SK-N-SH (cell line): ENCODE data around the gene USP34. TPM values are rescaled to one million over a fixed set of nuclear protein-coding genes. Genes with fewer than 3 reads are reported as not detected.

Experiments used
- CTCF ChIA-PET: fragments of 300-600, 350-600 bp; formaldehyde crosslinking; extraction: SDS; loops from one replicate; lab custom pipeline; 2021; lab: Yijun Ruan, JAX
- POLR2A ChIA-PET: fragments of 350-600 bp; sonication (Branson Sonifier 250); formaldehyde crosslinking; extraction: SDS; loops from one replicate; lab custom pipeline; 2020; ENCODE audit warnings: antibody characterized with exemption, inconsistent platforms; lab: Yijun Ruan, JAX
- DNase-seq: peaks from one replicate; pipeline ENCODE4 v3.0.0; 2012
- H2AFZ ChIP-seq: fragments of 200-600 bp; sonication (generic); 2 replicates; pipeline ENCODE4 v1.8.1; 2016; ENCODE audit warnings: antibody characterized with exemption, mild to moderate bottlenecking, low read depth
- H3F3A ChIP-seq: fragments of 200-600 bp; sonication (generic); replicated peaks from 2 replicates; pipeline ENCODE3; 2016; ENCODE audit warnings: antibody characterized with exemption, mild to moderate bottlenecking; ENCODE audit not compliant: insufficient read depth
- H3K27ac ChIP-seq, 2 experiments: fragments of 200-500 bp in 1 of 2; fragments of 200-600 bp in 1 of 2; sonication (Bioruptor generic) in 1 of 2; sonication (generic), shearing (Covaris generic) in 1 of 2; 2 replicates each; pipeline versions ENCODE4 v1.5.1 to v1.6.1; 2014 to 2016; ENCODE audit warnings: low read depth in 2 of 2, inconsistent platforms in 1 of 2, low read length in 1 of 2, mild to moderate bottlenecking in 1 of 2, mixed read lengths in 1 of 2
- H3K27me3 ChIP-seq: fragments of 200-600 bp; sonication (generic), shearing (Covaris generic); 2 replicates; pipeline ENCODE4 v1.6.1; 2016; ENCODE audit warnings: mixed run types; ENCODE audit not compliant: insufficient read depth
- H3K36me3 ChIP-seq, 2 experiments: fragments of 200-500 bp in 1 of 2; fragments of 200-600 bp in 1 of 2; sonication (Bioruptor generic) in 1 of 2; sonication (generic) in 1 of 2; replicated peaks in 1 of 2; 2 replicates each; pipeline versions ENCODE3 to v1.5.1; 2014 to 2016; ENCODE audit warnings: low read length in 1 of 2, mild to moderate bottlenecking in 1 of 2; ENCODE audit not compliant: insufficient read depth in 2 of 2, control insufficient read depth in 1 of 2
- H3K4me1 ChIP-seq, 2 experiments: fragments of 200-500 bp in 1 of 2; fragments of 200-600 bp in 1 of 2; sonication (Bioruptor generic) in 1 of 2; sonication (generic), shearing (Covaris generic) in 1 of 2; 2 replicates each; pipeline versions ENCODE4 v1.5.1 to v1.6.1; 2014 to 2016; ENCODE audit warnings: low read depth in 1 of 2, low read length in 1 of 2, mixed run types in 1 of 2; ENCODE audit not compliant: insufficient read depth in 2 of 2, control insufficient read depth in 1 of 2
- H3K4me2 ChIP-seq: fragments of 200-600 bp; sonication (generic), shearing (Covaris generic); 2 replicates; pipeline ENCODE4 v1.6.1; 2017; ENCODE audit warnings: mixed run types
- H3K4me3 ChIP-seq, 2 experiments: fragments of 200-500 bp in 1 of 2; fragments of 200-600 bp in 1 of 2; sonication (Bioruptor generic) in 1 of 2; sonication (generic), shearing (Covaris generic) in 1 of 2; 2 replicates each; pipeline versions ENCODE4 v1.5.1 to v1.8.1; 2014 to 2016; ENCODE audit warnings: low read depth in 2 of 2, inconsistent platforms in 1 of 2, low read length in 1 of 2, mild to moderate bottlenecking in 1 of 2, mixed read lengths in 1 of 2, moderate library complexity in 1 of 2
- H3K79me2 ChIP-seq: fragments of 200-600 bp; sonication (generic); 2 replicates; pipeline ENCODE4 v1.8.1; 2017; ENCODE audit warnings: mild to moderate bottlenecking; ENCODE audit not compliant: insufficient read depth
- H3K9ac ChIP-seq: fragments of 200-600 bp; sonication (generic); 2 replicates; pipeline ENCODE4 v1.6.1; 2017; ENCODE audit warnings: mixed run types
- H3K9me2 ChIP-seq: fragments of 200-600 bp; sonication (generic); 2 replicates; pipeline ENCODE4 v1.6.1; 2017; ENCODE audit warnings: mixed run types
- H3K9me3 ChIP-seq: fragments of 200-600 bp; sonication (generic); 2 replicates; pipeline ENCODE4 v1.6.1; 2017; ENCODE audit warnings: mixed run types, mild to moderate bottlenecking, moderate library complexity
- H4K20me1 ChIP-seq: fragments of 200-600 bp; sonication (generic); 2 replicates; pipeline ENCODE4 v1.6.1; 2017; ENCODE audit warnings: mild to moderate bottlenecking, mixed run types; ENCODE audit not compliant: insufficient read depth
- CHD2 ChIP-seq: fragments of 150-350 bp; IDR thresholded peaks from 2 replicates; pipeline ENCODE4 v1.6.1; 2018; ENCODE audit warnings: low read length; ENCODE audit not compliant: partially characterized antibody
- ELF1 ChIP-seq: IDR thresholded peaks from 2 replicates; pipeline ENCODE4 v1.4.0; 2012
- EP300 ChIP-seq, 2 experiments: IDR thresholded peaks; 2 replicates each; pipeline versions ENCODE4 v1.4.0 to v1.6.1; 2012; ENCODE audit warnings: borderline replicate concordance in 1 of 2, low read depth in 1 of 2, low read length in 1 of 2
- EZH2phosphoT487 ChIP-seq: fragments of 200-600 bp; sonication (generic); IDR thresholded peaks from 2 replicates; pipeline ENCODE4 v1.6.1; 2017; ENCODE audit warnings: low read depth, mixed run types, mild to moderate bottlenecking, antibody characterized with exemption, moderate library complexity, borderline replicate concordance
- FOSL2 ChIP-seq: IDR thresholded peaks from 2 replicates; pipeline ENCODE4 v1.4.0; 2012; ENCODE audit warnings: low read depth, mild to moderate bottlenecking, moderate library complexity, borderline replicate concordance
- FOXJ3 ChIP-seq: sonication (generic); formaldehyde crosslinking; IDR thresholded peaks from 2 replicates; pipeline ENCODE4 v1.5.1; 2020; ENCODE audit warnings: mild to moderate bottlenecking, missing genetic modification reagents
- FOXM1 ChIP-seq: IDR thresholded peaks from 2 replicates; pipeline ENCODE4 v1.4.0; 2012; ENCODE audit warnings: low read depth, mild to moderate bottlenecking
- GABPA ChIP-seq: IDR thresholded peaks from 2 replicates; pipeline ENCODE4 v1.4.0; 2012; ENCODE audit warnings: low read depth, mild to moderate bottlenecking
- IRF3 ChIP-seq: fragments of 150-350 bp; IDR thresholded peaks from 2 replicates; pipeline ENCODE4 v1.6.1; 2016; ENCODE audit warnings: mild to moderate bottlenecking, low read depth, low read length
- JUND ChIP-seq: IDR thresholded peaks from 2 replicates; pipeline ENCODE4 v1.4.0; 2012
- MAX ChIP-seq: IDR thresholded peaks from 2 replicates; pipeline ENCODE4 v1.4.0; 2012; ENCODE audit warnings: low read depth
- MEF2A ChIP-seq: IDR thresholded peaks from 2 replicates; pipeline ENCODE4 v1.4.0; 2012; ENCODE audit warnings: low read depth, borderline replicate concordance
- MXI1 ChIP-seq: IDR thresholded peaks from 2 replicates; pipeline ENCODE4 v1.6.1; 2012; ENCODE audit warnings: mild to moderate bottlenecking, low read depth, low read length, improper control_type of control experiment
- NFIC ChIP-seq: IDR thresholded peaks from 2 replicates; pipeline ENCODE4 v1.4.0; 2012; ENCODE audit warnings: borderline replicate concordance
- NRF1 ChIP-seq: IDR thresholded peaks from 2 replicates; pipeline ENCODE4 v1.6.1; 2012; ENCODE audit warnings: low read depth, mild to moderate bottlenecking, low read length
- PBX3 ChIP-seq: IDR thresholded peaks from 2 replicates; pipeline ENCODE4; 2012
- POLR2AphosphoS5 ChIP-seq: IDR thresholded peaks from 2 replicates; pipeline ENCODE4 v1.6.1; 2012; ENCODE audit warnings: low read depth, low read length
- RAD21 ChIP-seq: IDR thresholded peaks from 2 replicates; pipeline ENCODE4 v1.6.1; 2012; ENCODE audit warnings: mild to moderate bottlenecking, low read length
- RCOR1 ChIP-seq: fragments of 150-350 bp; IDR thresholded peaks from 2 replicates; pipeline ENCODE4 v1.6.1; 2017; ENCODE audit warnings: antibody characterized with exemption, low read length
- SMC3 ChIP-seq: IDR thresholded peaks from 2 replicates; pipeline ENCODE4 v1.6.1; 2012; ENCODE audit warnings: low read depth, low read length, improper control_type of control experiment
- TAF1 ChIP-seq: IDR thresholded peaks from 2 replicates; pipeline ENCODE4 v1.6.1; 2012; ENCODE audit warnings: low read depth, mild to moderate bottlenecking, low read length, moderate library complexity, borderline replicate concordance
- TCF12 ChIP-seq: IDR thresholded peaks from 2 replicates; pipeline ENCODE4 v1.4.0; 2012
- USF1 ChIP-seq: IDR thresholded peaks from 2 replicates; pipeline ENCODE4 v1.4.0; 2012; ENCODE audit warnings: low read depth, borderline replicate concordance
- USF2 ChIP-seq: fragments of 150-350 bp; IDR thresholded peaks from 2 replicates; pipeline ENCODE4 v1.6.1; 2017; ENCODE audit warnings: antibody characterized with exemption, low read length, low read depth, borderline replicate concordance
- YY1 ChIP-seq: IDR thresholded peaks from 2 replicates; pipeline ENCODE4 v1.4.0; 2012; ENCODE audit warnings: low read depth, mild to moderate bottlenecking
- ZBTB33 ChIP-seq: IDR thresholded peaks from 2 replicates; pipeline ENCODE4 v1.4.0; 2012; ENCODE audit warnings: low read depth, borderline replicate concordance
- WGBS: methylation state at CpG from one replicate; pipeline ENCODE4 v1.1.6; 2017; ENCODE audit warnings: low lambda C conversion rate; 5-methylcytosine and 5-hydroxymethylcytosine counted together
- polyA plus RNA-seq, 3 experiments: library from polyadenylated mRNA; depleted of rRNA; stranded (reverse); fragments of >200 nt; gene quantifications; 2 replicates each; pipeline ENCODE4 v1.2.3, GENCODE V29; 2012

Gene USP34
- polyA plus RNA-seq, 1 of the 3 experiments (the other 2 are of a cell fraction) = 31.4 TPM

- POLR2A ChIA-PET = no interaction called here
- 18% methylated on average over 4 of the region's 4 CpGs for WGBS
Observed at GRCh38 chr2:61460163-61460562, 10.7 kb downstream of the USP34 start.

More at GRCh38 chr2:61460163-61460562, 10.7 kb downstream of the USP34 start:
- H3K4me2 ChIP-seq = peak overlapping the region; percentile 41
- peak; percentile 59; the same call in 1 of the 2 replicates for TF ChIP-seq MAX
- no peak for TF ChIP-seq TAF1
- TF ChIP-seq JUND = peak; percentile 62
- no peak for TF ChIP-seq RCOR1
- no peak for TF ChIP-seq CHD2
- TF ChIP-seq IRF3 = no peak
- no peak for TF ChIP-seq MEF2A
- no peak for TF ChIP-seq USF1
- peak in 1 of 2 experiments; percentile 14; a peak in 1 of 4 replicates for TF ChIP-seq EP300 (IDR thresholded peaks at IDR 0.05; ENCODE audit: borderline replicate concordance in 1 of 2, low read depth in 1 of 2, low read length in 1 of 2)
- no peak for TF ChIP-seq ZBTB33
- no peak for TF ChIP-seq YY1
- TF ChIP-seq TCF12 = peak; percentile 52; the same call in 1 of the 2 replicates
- TF ChIP-seq NFIC = no peak
- no peak for TF ChIP-seq MXI1
- TF ChIP-seq FOSL2 = peak; percentile 58; the same call in 1 of the 2 replicates
- peak; percentile 19; the same call in 1 of the 2 replicates for TF ChIP-seq PBX3
- TF ChIP-seq EZH2phosphoT487 = no peak
- TF ChIP-seq USF2 = no peak
- TF ChIP-seq SMC3 = no peak
- TF ChIP-seq NRF1 = no peak
- TF ChIP-seq FOXJ3 (CRISPR knock-in tag) = no peak
- TF ChIP-seq ELF1 = no peak
- no peak for TF ChIP-seq RAD21
- no peak for TF ChIP-seq GABPA
- TF ChIP-seq POLR2AphosphoS5 = peak; percentile 18; the same call in 1 of the 2 replicates
- TF ChIP-seq FOXM1 = no peak
- CTCF ChIA-PET = no interaction called here
- H2AFZ ChIP-seq = 0 out of 2 replicates have a peak overlapping the region, but pooled peaks have one; percentile 12
- H3K27ac ChIP-seq = peak overlapping the region in 1 of 2 experiments; percentile 77; a peak in 2 of 4 replicates
- H3K9ac ChIP-seq = no peak overlapping the region; the same call in 1 of the 2 replicates
- H3K27me3 ChIP-seq = no peaks in the 10 kb centered on the region
- H3F3A ChIP-seq = peaks cover 21% of the 10 kb centered on the region
- H3K36me3 ChIP-seq = peaks cover 0 to 9% of the 10 kb centered on the region in 2 experiments
- no peaks in the 10 kb centered on the region for H3K9me2 ChIP-seq
- H3K9me3 ChIP-seq = no peaks in the 10 kb centered on the region
- H3K4me3 ChIP-seq = no peak overlapping the region
- H3K4me1 ChIP-seq = peaks cover 0 to 18% of the 10 kb centered on the region in 2 experiments; a peak in 1 of 4 replicates
- DNase-seq = no peak
- H3K79me2 ChIP-seq = peaks cover 100% of the 10 kb centered on the region
- H4K20me1 ChIP-seq = peaks cover 67% of the 10 kb centered on the region
